Tibial nerve (tissue), 3 donors: ENCODE data around the gene ROBO1.

ENCODE experiments used
- CTCF ChIP-seq, 5 experiments: fragments of 200-600 bp in 3 of 5; fragments of 450-650 bp in 2 of 5; sonication (generic) in 3 of 5; IDR thresholded peaks; one replicate each; pipeline ENCODE4 v1.5.1; 2016 to 2019; ENCODE audit warnings: antibody characterized with exemption in 5 of 5, mild to moderate bottlenecking in 3 of 5, moderate library complexity in 2 of 5
- POLR2A ChIP-seq, 2 donors: fragments of 450-650 bp; IDR thresholded peaks; one replicate each; pipeline ENCODE4 v1.6.1; 2017; ENCODE audit warnings: antibody characterized with exemption in 2 of 2, mild to moderate bottlenecking in 2 of 2, moderate library complexity in 2 of 2

GRCh38 chr3:78834910-78835309, 932.9 kb downstream of the ROBO1 start:
- TF ChIP-seq CTCF (IDR thresholded peaks at IDR 0.05) (no peak), POLR2A (IDR thresholded peaks at IDR 0.05) (no peak)
